Left ventricle myocardium inferior (tissue), 1 donor: ENCODE measurements around the gene PCSK5. TPM values are rescaled to one million over a fixed set of nuclear protein-coding genes. Genes with fewer than 3 reads are reported as not detected.

Experiments used
- DNase-seq: peaks from one replicate; pipeline ENCODE4 v3.0.0-alpha.2; 2020
- H3K27ac ChIP-seq: fragments of 200-600 bp; replicated peaks from 2 replicates; pipeline ENCODE4 v1.8.0; 2021
- H3K27me3 ChIP-seq: fragments of 200-600 bp; 2 replicates; pipeline ENCODE4 v1.8.0; 2021; ENCODE audit warnings: low read depth
- H3K36me3 ChIP-seq: fragments of 200-600 bp; 2 replicates; pipeline ENCODE4 v1.8.0; 2021
- H3K4me1 ChIP-seq: fragments of 200-600 bp; 2 replicates; pipeline ENCODE4 v1.8.0; 2021
- H3K4me3 ChIP-seq: fragments of 200-600 bp; 2 replicates; pipeline ENCODE4 v1.8.0; 2021; ENCODE audit warnings: mild to moderate bottlenecking, moderate library complexity
- H3K9me3 ChIP-seq: fragments of 200-600 bp; replicated peaks from 2 replicates; pipeline ENCODE4 v1.8.0; 2021
- intact Hi-C: fragments of 100-400 bp; cut with micrococcal nuclease; formaldehyde crosslinking; loops from one replicate; pipeline ENCODE4 v1.11.0; 2022
- total RNA-seq: library from RNA; stranded (reverse); fragmentation: NEBNext Ultra II Directional; extraction: Animal tissue kit (Norgen Biotek cat#: 25700); gene quantifications from one replicate; pipeline ENCODE4 v1.2.1, GENCODE V29; 2021
- TF ChIP-seq, protein P1 (sequence below): fragments of 200-600 bp; IDR thresholded peaks from 2 replicates; pipeline ENCODE4 v1.8.0; 2021; ENCODE audit warnings: antibody characterized with exemption, mild to moderate bottlenecking, borderline replicate concordance
- donor health status: DM: no; HTN: yes; CAD: no; lungs with severe emphysema.

Gene PCSK5
- total RNA-seq, 1 donor from 2014 or later: 5.6 TPM

DNA sequence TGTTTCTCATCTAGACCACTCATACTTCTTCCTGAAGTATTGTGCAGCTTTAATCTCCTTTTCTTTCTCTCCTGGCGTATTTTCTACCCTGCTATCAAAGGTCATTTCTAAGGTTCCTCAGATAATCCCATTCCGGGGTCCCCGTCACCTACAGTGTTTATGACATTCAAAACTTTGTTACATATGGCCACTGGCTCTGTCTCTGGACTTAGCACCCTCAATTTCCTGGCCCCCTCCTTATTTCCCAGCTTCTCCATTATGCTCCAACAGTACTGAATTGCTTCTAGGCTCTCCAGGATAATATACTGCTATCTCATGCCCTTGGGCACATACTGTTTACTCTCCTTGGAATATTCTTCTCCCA, 472.5 kb downstream of the PCSK5 start:
- Histone ChIP-seq H3K36me3 (no peaks in the 10 kb centered on the region), H3K9me3 (no peaks in the 10 kb centered on the region), H3K27ac (no peak overlapping the region), H3K4me1 (no peaks in the 10 kb centered on the region), H3K4me3 (no peak overlapping the region), H3K27me3 (no peaks in the 10 kb centered on the region)
- TF ChIP-seq, protein P1, sequence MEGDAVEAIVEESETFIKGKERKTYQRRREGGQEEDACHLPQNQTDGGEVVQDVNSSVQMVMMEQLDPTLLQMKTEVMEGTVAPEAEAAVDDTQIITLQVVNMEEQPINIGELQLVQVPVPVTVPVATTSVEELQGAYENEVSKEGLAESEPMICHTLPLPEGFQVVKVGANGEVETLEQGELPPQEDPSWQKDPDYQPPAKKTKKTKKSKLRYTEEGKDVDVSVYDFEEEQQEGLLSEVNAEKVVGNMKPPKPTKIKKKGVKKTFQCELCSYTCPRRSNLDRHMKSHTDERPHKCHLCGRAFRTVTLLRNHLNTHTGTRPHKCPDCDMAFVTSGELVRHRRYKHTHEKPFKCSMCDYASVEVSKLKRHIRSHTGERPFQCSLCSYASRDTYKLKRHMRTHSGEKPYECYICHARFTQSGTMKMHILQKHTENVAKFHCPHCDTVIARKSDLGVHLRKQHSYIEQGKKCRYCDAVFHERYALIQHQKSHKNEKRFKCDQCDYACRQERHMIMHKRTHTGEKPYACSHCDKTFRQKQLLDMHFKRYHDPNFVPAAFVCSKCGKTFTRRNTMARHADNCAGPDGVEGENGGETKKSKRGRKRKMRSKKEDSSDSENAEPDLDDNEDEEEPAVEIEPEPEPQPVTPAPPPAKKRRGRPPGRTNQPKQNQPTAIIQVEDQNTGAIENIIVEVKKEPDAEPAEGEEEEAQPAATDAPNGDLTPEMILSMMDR: no peak
- intact Hi-C loops: no loop called here
- DNase-seq: no peak

DNA sequence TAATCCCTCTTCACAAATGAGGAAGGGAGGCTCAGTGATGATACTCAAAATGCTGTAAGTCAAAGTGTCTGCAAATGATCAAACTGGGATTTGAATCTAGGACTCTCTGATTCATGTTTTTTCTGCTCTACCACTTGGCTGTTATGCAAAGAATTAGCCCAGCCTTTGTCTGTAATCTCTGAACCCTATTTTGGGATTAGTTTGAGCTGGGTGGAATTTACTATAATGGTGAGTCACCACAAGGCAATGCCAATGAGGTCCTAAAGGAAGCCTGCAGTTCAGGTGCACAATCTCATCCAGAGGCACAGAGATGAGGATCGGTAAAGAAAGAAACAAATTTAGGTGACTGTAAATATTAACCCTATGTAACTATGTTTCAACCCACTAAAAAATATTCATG, 474.6 kb downstream of the PCSK5 start:
- DNase-seq: no peak
- H3K4me1 ChIP-seq: peaks cover 7% of the 10 kb centered on the region
- H3K27me3 ChIP-seq: no peaks in the 10 kb centered on the region
- H3K9me3 ChIP-seq: no peaks in the 10 kb centered on the region
- H3K27ac ChIP-seq: no peak overlapping the region
- TF ChIP-seq, protein P1: no peak
- H3K4me3 ChIP-seq: no peak overlapping the region
- intact Hi-C loops: no loop called here
- no peaks in the 10 kb centered on the region for H3K36me3 ChIP-seq

DNA sequence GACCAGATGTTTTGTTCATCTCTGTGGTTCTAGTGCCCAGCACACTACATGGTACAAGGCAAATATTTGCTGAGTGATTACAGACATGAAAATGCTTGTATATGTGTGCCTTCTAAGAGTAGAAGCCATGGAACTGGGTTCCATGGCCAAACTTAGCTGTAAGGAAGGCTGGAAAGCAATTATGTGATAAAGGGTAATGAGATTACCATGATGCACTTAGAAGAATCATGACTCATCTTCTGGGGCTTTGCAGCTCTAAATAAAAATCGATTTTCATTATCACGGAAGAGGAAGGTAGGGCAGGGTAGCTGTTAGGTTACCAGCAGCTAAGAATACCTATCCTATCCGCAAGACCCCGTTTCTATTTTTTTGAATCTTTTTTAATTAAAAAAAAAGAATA, 475.8 kb downstream of the PCSK5 start:
- intact Hi-C loops: no loop called here

DNA sequence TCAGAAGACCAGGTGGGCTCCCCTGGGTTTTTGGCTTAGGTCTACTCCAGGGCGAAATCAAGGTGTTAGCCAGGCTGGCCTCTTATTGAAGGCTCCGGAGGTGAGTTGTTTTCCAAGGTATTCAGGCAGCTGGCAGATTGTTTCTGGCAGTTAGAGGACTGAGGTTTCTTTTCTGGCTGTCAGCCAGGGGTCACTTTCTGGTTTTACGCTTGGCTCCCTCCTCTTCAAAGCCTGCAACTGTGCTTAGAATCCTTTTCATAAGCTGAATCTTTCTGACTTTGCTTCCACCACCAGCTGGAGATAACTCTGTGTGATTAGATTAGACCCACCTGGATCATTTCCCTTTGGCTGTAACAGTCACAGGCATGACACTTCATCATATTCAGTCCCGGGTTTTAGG, 479.1 kb downstream of the PCSK5 start:
- DNase-seq: no peak
- H3K4me1 ChIP-seq: peaks cover 30% of the 10 kb centered on the region

More for the DNA sequence above, 475.8 kb downstream of the PCSK5 start:
- Histone ChIP-seq H3K27ac (no peak overlapping the region), H3K36me3 (no peaks in the 10 kb centered on the region), H3K4me3 (no peak overlapping the region), H3K4me1 (peaks cover 7% of the 10 kb centered on the region), H3K9me3 (no peaks in the 10 kb centered on the region), H3K27me3 (no peaks in the 10 kb centered on the region)
- TF ChIP-seq, protein P1: no peak
- DNase-seq: no peak

DNA sequence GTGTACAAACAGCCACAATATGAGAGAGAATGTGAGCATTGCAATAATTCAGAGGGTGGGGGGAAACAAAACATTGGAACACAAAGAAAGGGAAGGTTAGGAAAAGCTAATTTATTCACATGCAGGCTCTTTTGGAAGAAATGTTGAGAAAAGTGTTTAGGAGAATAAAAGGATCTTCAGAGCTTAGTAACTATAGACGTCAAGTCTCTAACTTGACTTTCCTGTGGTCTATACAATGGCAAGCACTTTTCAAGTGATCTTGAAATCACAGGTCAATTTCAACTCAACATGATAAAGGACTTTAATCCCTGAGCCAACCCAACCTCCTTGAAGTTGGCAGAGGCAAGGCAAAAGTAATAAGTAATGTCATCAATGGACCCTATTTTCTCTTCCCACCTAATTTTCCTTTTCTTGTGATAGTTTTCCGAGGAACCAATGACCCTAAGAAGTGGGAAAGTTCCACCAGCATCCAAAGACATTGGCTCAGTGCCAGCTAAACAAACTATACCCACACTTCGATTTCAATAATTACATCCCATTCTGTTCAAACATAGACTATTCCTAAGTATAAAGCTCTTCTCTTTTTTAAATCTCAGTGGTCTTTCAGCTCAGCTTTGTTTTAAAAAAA, 480.0 kb downstream of the PCSK5 start:
- DNase-seq: no peak
- H3K4me3 ChIP-seq: no peak overlapping the region
- H3K4me1 ChIP-seq: peaks cover 38% of the 10 kb centered on the region
- intact Hi-C loops: no loop called here
- H3K27ac ChIP-seq: no peak overlapping the region
- H3K36me3 ChIP-seq: no peaks in the 10 kb centered on the region
- TF ChIP-seq, protein P1: no peak
- H3K27me3 ChIP-seq: no peaks in the 10 kb centered on the region
- no peaks in the 10 kb centered on the region for H3K9me3 ChIP-seq

More for the DNA sequence above, 479.1 kb downstream of the PCSK5 start:
- H3K27ac ChIP-seq: no peak overlapping the region
- H3K4me3 ChIP-seq: no peak overlapping the region
- no peaks in the 10 kb centered on the region for H3K9me3 ChIP-seq
- no peaks in the 10 kb centered on the region for H3K36me3 ChIP-seq
- H3K27me3 ChIP-seq: no peaks in the 10 kb centered on the region
- intact Hi-C loops: no loop called here
- TF ChIP-seq, protein P1: no peak
